Glutamatergic neuron (in vitro differentiated cells): ENCODE data around the gene ASB4. TPM values are rescaled to one million over a fixed set of nuclear protein-coding genes. Genes with fewer than 3 reads are reported as not detected.

ENCODE experiments used
- DNase-seq: peaks from one replicate; pipeline ENCODE4 v3.0.0; 2022
- H3K27ac Mint-ChIP-seq: one replicate; pipeline ENCODE4 v1.8.0; 2020; ENCODE audit warnings: mild to moderate bottlenecking, mixed read lengths, inconsistent platforms; ENCODE audit not compliant: unreplicated experiment
- H3K27me3 Mint-ChIP-seq: one replicate; pipeline ENCODE4 v1.8.0; 2020; ENCODE audit warnings: mild to moderate bottlenecking, moderate library complexity, mixed read lengths, inconsistent platforms; ENCODE audit not compliant: unreplicated experiment
- H3K36me3 Mint-ChIP-seq: one replicate; pipeline ENCODE4 v1.8.0; 2020; ENCODE audit warnings: mild to moderate bottlenecking, mixed read lengths, inconsistent platforms; ENCODE audit not compliant: unreplicated experiment
- H3K4me1 Mint-ChIP-seq: one replicate; pipeline ENCODE4 v1.8.0; 2020; ENCODE audit warnings: mild to moderate bottlenecking, low read depth, mixed read lengths, inconsistent platforms; ENCODE audit not compliant: unreplicated experiment
- H3K4me3 Mint-ChIP-seq: one replicate; pipeline ENCODE4 v1.8.0; 2020; ENCODE audit warnings: mild to moderate bottlenecking, mixed read lengths, inconsistent platforms; ENCODE audit not compliant: unreplicated experiment
- H3K9me3 Mint-ChIP-seq: one replicate; pipeline ENCODE4 v1.8.0; 2020; ENCODE audit warnings: mild to moderate bottlenecking, moderate library complexity, mixed read lengths, inconsistent platforms; ENCODE audit not compliant: unreplicated experiment
- total RNA-seq: library from RNA; stranded (reverse); fragmentation: NEBNext Ultra II Directional; extraction: Animal tissue kit (Norgen Biotek cat#: 25700); gene quantifications from one replicate; pipeline ENCODE4 v1.2.1, GENCODE V29; 2021; ENCODE audit not compliant: unreplicated experiment
- TF ChIP-seq, protein P1 (sequence below): fragments of 200-600 bp; sonication (generic); IDR thresholded peaks from one replicate; pipeline ENCODE4 v1.5.0; 2021; ENCODE audit not compliant: partially characterized antibody, unreplicated experiment

The ASB4 gene
- total RNA-seq, 1 donor from 2014 or later = not detected

DNA sequence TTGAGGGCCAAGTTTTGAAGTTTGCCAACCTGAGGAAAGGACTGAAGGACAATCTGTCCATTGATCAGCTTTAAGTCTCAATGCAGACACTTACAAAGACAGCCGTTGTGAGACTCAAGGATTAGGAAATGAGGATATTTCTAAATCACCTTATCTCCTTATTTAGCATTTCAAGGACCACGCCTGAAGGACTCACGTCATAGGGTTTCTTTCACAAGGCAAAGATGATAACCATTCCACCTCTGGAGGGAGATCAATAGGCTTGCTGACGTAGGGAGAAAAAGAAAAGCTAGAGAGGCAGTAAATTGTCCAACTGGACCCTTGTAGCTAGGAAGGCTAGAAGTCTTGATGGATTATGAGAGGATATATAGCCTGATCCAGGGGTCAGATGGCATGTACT, 3.3 kb upstream of the ASB4 start:
- peaks cover 40% of the 10 kb centered on the region for H3K4me1 Mint-ChIP-seq
- H3K27me3 Mint-ChIP-seq = no peaks in the 10 kb centered on the region
- no peak for DNase-seq
- H3K9me3 Mint-ChIP-seq = peaks cover 2% of the 10 kb centered on the region
- TF ChIP-seq, protein P1, sequence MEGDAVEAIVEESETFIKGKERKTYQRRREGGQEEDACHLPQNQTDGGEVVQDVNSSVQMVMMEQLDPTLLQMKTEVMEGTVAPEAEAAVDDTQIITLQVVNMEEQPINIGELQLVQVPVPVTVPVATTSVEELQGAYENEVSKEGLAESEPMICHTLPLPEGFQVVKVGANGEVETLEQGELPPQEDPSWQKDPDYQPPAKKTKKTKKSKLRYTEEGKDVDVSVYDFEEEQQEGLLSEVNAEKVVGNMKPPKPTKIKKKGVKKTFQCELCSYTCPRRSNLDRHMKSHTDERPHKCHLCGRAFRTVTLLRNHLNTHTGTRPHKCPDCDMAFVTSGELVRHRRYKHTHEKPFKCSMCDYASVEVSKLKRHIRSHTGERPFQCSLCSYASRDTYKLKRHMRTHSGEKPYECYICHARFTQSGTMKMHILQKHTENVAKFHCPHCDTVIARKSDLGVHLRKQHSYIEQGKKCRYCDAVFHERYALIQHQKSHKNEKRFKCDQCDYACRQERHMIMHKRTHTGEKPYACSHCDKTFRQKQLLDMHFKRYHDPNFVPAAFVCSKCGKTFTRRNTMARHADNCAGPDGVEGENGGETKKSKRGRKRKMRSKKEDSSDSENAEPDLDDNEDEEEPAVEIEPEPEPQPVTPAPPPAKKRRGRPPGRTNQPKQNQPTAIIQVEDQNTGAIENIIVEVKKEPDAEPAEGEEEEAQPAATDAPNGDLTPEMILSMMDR = no peak
- no peak overlapping the region for H3K4me3 Mint-ChIP-seq
- H3K27ac Mint-ChIP-seq = no peak overlapping the region
- H3K36me3 Mint-ChIP-seq = no peaks in the 10 kb centered on the region

DNA sequence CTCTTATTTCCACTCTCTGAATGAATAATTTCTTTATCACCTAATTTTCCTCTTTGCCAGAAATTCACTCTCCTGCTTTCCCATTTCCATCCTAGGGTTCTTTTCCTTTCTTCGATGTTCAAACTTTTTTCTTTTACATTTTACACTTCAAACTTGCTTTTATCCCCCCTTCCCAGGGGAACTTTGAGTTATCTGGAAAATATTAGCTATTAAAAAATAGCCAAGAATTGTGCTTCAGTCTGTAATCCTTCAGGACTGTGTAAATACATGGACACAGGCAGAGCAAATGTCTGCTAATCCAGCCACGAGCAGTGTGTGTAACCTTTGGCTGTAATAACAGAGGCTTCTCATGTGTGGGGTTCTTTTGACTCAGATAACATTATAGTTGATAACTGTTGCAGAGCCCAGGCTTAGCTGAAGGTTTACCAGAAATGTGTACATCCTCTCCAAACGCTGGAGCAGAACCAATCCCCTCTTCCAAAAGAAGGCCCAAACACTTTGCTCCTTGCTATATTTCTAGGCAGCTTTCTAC, 4.6 kb downstream of the ASB4 start:
- H3K27ac Mint-ChIP-seq = no peak overlapping the region
- no peaks in the 10 kb centered on the region for H3K4me1 Mint-ChIP-seq

DNA sequence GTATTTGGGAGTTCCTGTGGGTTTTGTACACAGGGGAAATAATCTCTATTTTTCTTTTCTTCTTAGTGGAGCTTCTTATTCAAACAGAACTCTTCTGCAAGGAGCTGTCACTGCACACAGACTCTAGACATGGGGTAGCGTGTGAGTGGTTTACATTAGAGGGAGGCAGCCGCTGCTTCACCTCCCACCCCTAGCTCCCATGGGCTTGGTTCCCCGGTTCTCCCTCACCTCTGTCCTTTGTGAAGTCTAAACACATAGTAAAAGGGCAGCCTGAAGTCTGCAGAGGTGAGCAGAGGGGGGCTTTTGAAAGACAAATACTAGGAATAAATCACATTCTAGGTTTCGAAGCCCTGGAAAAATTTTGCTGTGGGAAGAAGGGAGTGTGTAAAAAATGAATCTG, 5.5 kb downstream of the ASB4 start:
- H3K27ac Mint-ChIP-seq = no peak overlapping the region
- no peaks in the 10 kb centered on the region for H3K27me3 Mint-ChIP-seq
- TF ChIP-seq, protein P1 = no peak

More for the DNA sequence above, 4.6 kb downstream of the ASB4 start:
- H3K4me3 Mint-ChIP-seq = no peak overlapping the region
- no peaks in the 10 kb centered on the region for H3K27me3 Mint-ChIP-seq
- H3K36me3 Mint-ChIP-seq = no peaks in the 10 kb centered on the region
- no peak for DNase-seq
- H3K9me3 Mint-ChIP-seq = peaks cover 2% of the 10 kb centered on the region
- TF ChIP-seq, protein P1 = no peak

DNA sequence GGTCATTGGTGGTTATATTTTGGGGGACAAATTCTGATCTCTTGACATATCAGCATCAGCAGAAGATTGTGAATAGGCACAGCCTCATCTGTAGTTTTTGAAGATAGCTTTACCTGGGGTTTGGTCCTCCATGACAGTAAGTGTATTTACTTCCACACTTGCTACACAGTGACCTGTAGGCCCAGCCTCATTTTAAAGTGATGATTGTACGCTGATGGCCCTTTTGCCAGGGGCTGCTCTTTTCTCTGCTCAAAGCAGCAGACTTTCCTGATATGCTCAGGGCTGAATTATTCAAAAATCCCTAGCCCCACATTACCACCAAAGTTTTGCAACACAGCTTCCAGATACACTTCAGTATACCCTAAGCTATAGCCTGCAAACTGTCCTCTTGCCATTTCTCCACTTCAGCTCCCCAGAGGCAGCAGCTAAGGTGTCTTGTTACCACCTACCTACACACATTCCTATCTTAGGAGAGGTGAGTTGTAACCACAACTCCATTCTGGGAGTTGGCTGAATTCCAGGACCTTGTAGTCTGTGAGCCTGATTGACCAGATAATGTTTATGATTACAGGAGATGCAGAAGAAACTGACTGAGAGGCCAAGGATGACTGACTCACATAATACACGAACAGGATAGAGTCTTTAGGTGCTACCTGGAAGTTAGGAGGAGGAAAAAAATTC, 6.0 kb downstream of the ASB4 start:
- Mint-ChIP-seq H3K9me3 (peaks cover 3% of the 10 kb centered on the region), H3K27ac (no peak overlapping the region), H3K4me3 (no peak overlapping the region), H3K27me3 (no peaks in the 10 kb centered on the region), H3K4me1 (no peaks in the 10 kb centered on the region), H3K36me3 (no peaks in the 10 kb centered on the region)
- no peak for DNase-seq
- TF ChIP-seq, protein P1 = no peak

More for the DNA sequence above, 5.5 kb downstream of the ASB4 start:
- H3K9me3 Mint-ChIP-seq = peaks cover 2% of the 10 kb centered on the region
- H3K4me1 Mint-ChIP-seq = no peaks in the 10 kb centered on the region
- no peaks in the 10 kb centered on the region for H3K36me3 Mint-ChIP-seq
- no peak for DNase-seq
- H3K4me3 Mint-ChIP-seq = no peak overlapping the region

DNA sequence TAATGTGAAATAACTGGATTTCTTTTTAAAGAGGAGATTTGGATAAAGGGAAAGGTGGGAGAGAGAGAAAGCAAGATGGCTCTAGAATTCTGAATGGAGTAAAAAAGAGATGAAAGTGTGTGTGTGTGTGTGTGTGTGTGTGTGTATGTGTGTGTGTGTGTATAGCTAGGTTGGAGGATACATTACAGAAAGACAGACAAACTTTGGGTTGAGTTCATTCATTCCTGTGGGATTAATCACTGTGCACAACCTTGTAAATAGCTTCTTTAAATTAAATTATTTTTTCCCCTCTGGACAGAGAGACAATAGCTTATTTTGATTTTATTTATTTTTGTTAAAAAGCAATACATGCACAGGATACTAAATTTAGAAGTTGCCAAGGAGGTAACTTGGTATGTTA, 7.5 kb downstream of the ASB4 start:
- Mint-ChIP-seq H3K4me3 (no peak overlapping the region), H3K27ac (no peak overlapping the region), H3K4me1 (no peaks in the 10 kb centered on the region), H3K36me3 (no peaks in the 10 kb centered on the region), H3K27me3 (no peaks in the 10 kb centered on the region), H3K9me3 (peaks cover 5% of the 10 kb centered on the region)
- TF ChIP-seq, protein P1 = no peak
- no peak for DNase-seq
